Thyroid gland (tissue), 4 donors: Measurements from ENCODE around the gene ANKS1A. TPM values are rescaled to one million over a fixed set of nuclear protein-coding genes. Genes with fewer than 3 reads are reported as not detected.

Experiments used
- DNase-seq, 2 donors: peaks; one replicate each; pipeline ENCODE4 v3.0.0-alpha.2; 2019
- H3K27ac ChIP-seq, 3 donors: fragments of 200-600 bp; sonication (generic); 1 replicate in 2 of 3; 2 replicates in 1 of 3; pipeline ENCODE4 v1.5.1; 2016 to 2019; ENCODE audit warnings: mild to moderate bottlenecking in 1 of 3, moderate library complexity in 1 of 3
- H3K27me3 ChIP-seq: fragments of 200-600 bp; sonication (generic); one replicate; pipeline ENCODE4 v1.5.1; 2019
- H3K36me3 ChIP-seq, 2 donors: fragments of 200-600 bp; sonication (generic); one replicate each; pipeline ENCODE4 v1.5.1; 2016 to 2019
- H3K4me1 ChIP-seq, 2 donors: fragments of 200-600 bp; sonication (generic); one replicate each; pipeline ENCODE4 v1.5.1; 2017 to 2019
- H3K4me3 ChIP-seq, 3 donors: fragments of 200-600 bp; sonication (generic); replicated peaks in 1 of 3; 1 replicate in 2 of 3; 2 replicates in 1 of 3; pipeline ENCODE4 v1.5.1; 2016; ENCODE audit warnings: mild to moderate bottlenecking in 1 of 3
- H3K9me3 ChIP-seq: fragments of 200-600 bp; sonication (generic); one replicate; pipeline ENCODE4 v1.5.1; 2017
- CTCF ChIP-seq, 6 experiments: fragments of 200-600 bp in 3 of 6; fragments of 450-650 bp in 3 of 6; sonication (generic) in 3 of 6; IDR thresholded peaks; one replicate each; pipeline ENCODE4 v1.5.1; 2016 to 2019; ENCODE audit warnings: antibody characterized with exemption in 6 of 6, mild to moderate bottlenecking in 2 of 6, inconsistent platforms in 1 of 6, moderate library complexity in 1 of 6
- POLR2A ChIP-seq, 2 donors: fragments of 450-650 bp; IDR thresholded peaks; one replicate each; pipeline ENCODE4 v1.6.1; 2017; ENCODE audit warnings: antibody characterized with exemption in 2 of 2, mild to moderate bottlenecking in 2 of 2, moderate library complexity in 1 of 2
- WGBS, 2 donors: methylation state at CpG; one replicate each; pipeline ENCODE4 v1.1.5; 2017; 5-methylcytosine and 5-hydroxymethylcytosine counted together
- intact Hi-C: fragments of 100-400 bp; cut with DNase I; formaldehyde crosslinking; loops from one replicate; pipeline ENCODE4 v1.15.1; 2023
- total RNA-seq, 4 donors: library from RNA; depleted of rRNA; stranded (reverse); fragments of >200 nt; gene quantifications; one replicate each; pipeline ENCODE4 v1.2.3, GENCODE V29; 2016

Gene ANKS1A
- total RNA-seq, 4 donors from 2014 or later = 29.9 to 43.8 (median 34.4) TPM

- no peak for TF ChIP-seq CTCF (IDR thresholded peaks at IDR 0.05)
- no peak for TF ChIP-seq POLR2A (IDR thresholded peaks at IDR 0.05)
- intact Hi-C loops = no loop called here
- 84 to 95% methylated on average over 3 of the region's 3 CpGs for WGBS, 2 donors
Observed at GRCh38 chr6:34949636-34950035, 60.6 kb downstream of the ANKS1A start.

GRCh38 chr6:34950849-34951248, 61.8 kb downstream of the ANKS1A start:
- 95 to 96% methylated on average over 5 of the region's 5 CpGs for WGBS, 2 donors

More at GRCh38 chr6:34949636-34950035, 60.6 kb downstream of the ANKS1A start:
- DNase-seq = no peak
- no peaks in the 10 kb centered on the region for H3K9me3 ChIP-seq
- H3K4me1 ChIP-seq = peaks cover 0 to 31% of the 10 kb centered on the region in 2 donors
- no peak overlapping the region for H3K4me3 ChIP-seq
- H3K27ac ChIP-seq = no peak overlapping the region
- no peaks in the 10 kb centered on the region for H3K27me3 ChIP-seq
- H3K36me3 ChIP-seq = no peaks in the 10 kb centered on the region

GRCh38 chr6:34951731-34952130, 62.7 kb downstream of the ANKS1A start:
- no peak for DNase-seq
- Histone ChIP-seq H3K27ac (no peak overlapping the region), H3K27me3 (no peaks in the 10 kb centered on the region), H3K4me1 (peaks cover 0 to 31% of the 10 kb centered on the region in 2 donors), H3K4me3 (no peak overlapping the region), H3K36me3 (no peaks in the 10 kb centered on the region), H3K9me3 (no peaks in the 10 kb centered on the region)
- TF ChIP-seq POLR2A (IDR thresholded peaks at IDR 0.05) (no peak), CTCF (IDR thresholded peaks at IDR 0.05) (no peak)
- intact Hi-C loops = no loop called here
- 93 to 95% methylated on average over 4 of the region's 4 CpGs for WGBS, 2 donors

More at GRCh38 chr6:34950849-34951248, 61.8 kb downstream of the ANKS1A start:
- Histone ChIP-seq H3K9me3 (no peaks in the 10 kb centered on the region), H3K27me3 (no peaks in the 10 kb centered on the region), H3K36me3 (no peaks in the 10 kb centered on the region), H3K27ac (no peak overlapping the region), H3K4me3 (no peak overlapping the region), H3K4me1 (peaks cover 0 to 31% of the 10 kb centered on the region in 2 donors)
- TF ChIP-seq POLR2A (IDR thresholded peaks at IDR 0.05) (no peak), CTCF (IDR thresholded peaks at IDR 0.05) (no peak)
- DNase-seq = no peak
- intact Hi-C loops = no loop called here

GRCh38 chr6:34953061-34954025, 64.3 kb downstream of the ANKS1A start:
- H3K4me1 ChIP-seq = peaks cover 0 to 18% of the 10 kb centered on the region in 2 donors
- H3K36me3 ChIP-seq = no peaks in the 10 kb centered on the region
- no peaks in the 10 kb centered on the region for H3K27me3 ChIP-seq
- 81 to 82% methylated on average over 2 of the region's 2 CpGs for WGBS, 2 donors
- intact Hi-C loops = no loop called here
- H3K4me3 ChIP-seq = no peak overlapping the region
- no peaks in the 10 kb centered on the region for H3K9me3 ChIP-seq
- H3K27ac ChIP-seq = no peak overlapping the region
- no peak for DNase-seq
- TF ChIP-seq POLR2A (IDR thresholded peaks at IDR 0.05) = no peak
- no peak for TF ChIP-seq CTCF (IDR thresholded peaks at IDR 0.05)

GRCh38 chr6:34955442-34955841, 66.4 kb downstream of the ANKS1A start:
- H3K4me3 ChIP-seq = no peak overlapping the region
- intact Hi-C loops = no loop called here
- no peaks in the 10 kb centered on the region for H3K36me3 ChIP-seq
- H3K4me1 ChIP-seq = peaks cover 0 to 21% of the 10 kb centered on the region in 2 donors
- H3K27ac ChIP-seq = no peak overlapping the region
- TF ChIP-seq CTCF (IDR thresholded peaks at IDR 0.05) (no peak), POLR2A (IDR thresholded peaks at IDR 0.05) (no peak)
- H3K27me3 ChIP-seq = no peaks in the 10 kb centered on the region
- 72 to 73% methylated on average over 3 of the region's 3 CpGs for WGBS, 2 donors
- no peak for DNase-seq
- H3K9me3 ChIP-seq = no peaks in the 10 kb centered on the region
